NT2/D1 (cell line): ENCODE data around the gene AGAP1.
"Not testable (repeated sequence)": the region's sequence is repeated elsewhere in the genome, so short reads cannot be mapped to it uniquely, and the experiment has no call there.

ENCODE experiments used
- DNase-seq: peaks from one replicate; pipeline ENCODE4 v3.0.0-alpha.2; 2011; ENCODE audit warnings: low read depth, low spot score
- H3K27me3 ChIP-seq: 2 replicates; pipeline ENCODE4 v1.6.0; 2011; ENCODE audit warnings: mild to moderate bottlenecking; ENCODE audit not compliant: insufficient read length, insufficient read depth
- H3K36me3 ChIP-seq: 2 replicates; pipeline ENCODE4 v1.6.1; 2011; ENCODE audit warnings: mild to moderate bottlenecking, low read length, mixed read lengths; ENCODE audit not compliant: insufficient read depth, insufficient read length
- H3K4me1 ChIP-seq: 2 replicates; pipeline ENCODE4 v1.5.1; 2011; ENCODE audit not compliant: insufficient read depth, insufficient read length
- H3K4me3 ChIP-seq: 2 replicates; pipeline ENCODE4 v1.5.1; 2011; ENCODE audit warnings: low read depth; ENCODE audit not compliant: insufficient read length
- H3K9ac ChIP-seq: 2 replicates; pipeline ENCODE4 v1.6.0; 2011; ENCODE audit warnings: low read depth; ENCODE audit not compliant: insufficient read length
- H3K9me3 ChIP-seq: 2 replicates; pipeline ENCODE4 v1.5.1; 2011; ENCODE audit warnings: mild to moderate bottlenecking, low read length; ENCODE audit not compliant: insufficient read depth
- SUZ12 ChIP-seq: IDR thresholded peaks from 2 replicates; pipeline ENCODE4 v1.6.1; 2011; ENCODE audit not compliant: insufficient read length, insufficient read depth; ENCODE audit errors: extremely low read depth
- YY1 ChIP-seq: IDR thresholded peaks from 2 replicates; pipeline ENCODE4 v1.6.1; 2011; ENCODE audit not compliant: insufficient read length, insufficient read depth
- ZNF274 ChIP-seq: IDR thresholded peaks from 2 replicates; pipeline ENCODE4 v1.6.1; 2011; ENCODE audit warnings: mild to moderate bottlenecking, low read depth, low read length

AGAP1 gene

DNA sequence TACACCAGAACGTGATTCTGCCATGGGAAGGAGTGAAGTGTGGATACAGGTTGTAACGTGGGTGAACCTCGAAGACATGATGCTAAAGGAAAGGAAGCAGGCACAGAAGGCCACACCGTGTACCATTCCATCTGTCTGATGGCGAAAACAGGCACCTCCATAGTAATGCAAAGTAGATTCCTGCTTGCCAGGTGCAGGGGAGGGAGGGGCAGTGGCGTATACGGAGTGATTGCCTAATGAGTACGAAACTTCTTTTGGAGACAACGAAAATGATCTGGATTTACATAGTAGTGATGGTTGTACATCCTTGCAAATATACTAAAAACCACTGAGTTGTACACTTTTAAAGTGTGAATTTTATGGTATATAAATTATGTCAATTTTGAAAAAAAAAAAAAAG, 567.7 kb downstream of the AGAP1 start:
- no peak overlapping the region for H3K4me3 ChIP-seq
- TF ChIP-seq SUZ12: no peak
- TF ChIP-seq ZNF274: no peak
- no peak for TF ChIP-seq YY1
- DNase-seq: no peak
- H3K9me3 ChIP-seq: peaks cover 16% of the 10 kb centered on the region
- H3K27me3 ChIP-seq: no peaks in the 10 kb centered on the region
- H3K9ac ChIP-seq: no peak overlapping the region
- peaks cover 5% of the 10 kb centered on the region for H3K4me1 ChIP-seq
- H3K36me3 ChIP-seq: no peaks in the 10 kb centered on the region

DNA sequence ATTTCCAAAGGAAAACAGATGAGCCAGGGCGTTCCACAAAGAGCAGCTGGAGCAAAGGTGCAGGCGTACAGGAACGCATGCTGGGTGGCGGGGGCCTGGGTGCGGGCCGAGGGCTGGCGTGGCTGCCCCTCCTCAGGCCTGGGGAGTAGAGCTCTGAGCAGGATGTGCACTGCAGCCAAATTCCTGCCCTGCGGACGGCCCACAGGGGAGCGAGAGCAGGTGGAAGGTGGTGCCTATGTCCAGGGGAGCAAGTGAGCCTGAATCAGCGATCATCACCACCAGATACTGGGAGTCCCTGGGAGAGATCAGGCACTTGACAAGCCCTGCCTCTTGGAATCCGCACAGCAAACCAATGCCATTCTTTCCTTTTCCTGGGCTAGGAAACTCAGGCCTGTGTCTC, 568.1 kb downstream of the AGAP1 start:
- Histone ChIP-seq H3K36me3 (no peaks in the 10 kb centered on the region), H3K9ac (no peak overlapping the region), H3K27me3 (no peaks in the 10 kb centered on the region), H3K4me1 (peaks cover 5% of the 10 kb centered on the region), H3K9me3 (peaks cover 16% of the 10 kb centered on the region), H3K4me3 (no peak overlapping the region)
- DNase-seq: no peak
- TF ChIP-seq SUZ12: no peak
- no peak for TF ChIP-seq YY1
- no peak for TF ChIP-seq ZNF274

DNA sequence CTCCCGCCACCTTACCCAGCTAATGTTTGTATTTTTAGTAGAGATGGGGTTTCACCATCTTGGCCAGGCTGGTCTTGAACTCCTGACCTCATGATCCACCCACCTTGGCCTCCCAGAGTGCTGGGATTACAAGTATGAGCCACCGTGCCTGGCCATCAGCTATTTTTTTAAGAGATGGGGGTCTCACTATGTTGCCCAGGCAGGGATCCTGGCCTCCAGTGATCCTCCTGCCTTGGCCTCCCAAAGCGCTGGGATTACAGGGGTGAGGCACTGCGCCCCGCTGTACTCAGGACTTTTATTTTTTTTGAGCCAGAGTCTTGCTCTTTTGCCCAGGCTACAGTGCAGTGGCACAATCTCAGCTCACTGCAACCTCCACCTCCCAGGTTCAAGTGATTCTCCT, 569.0 kb downstream of the AGAP1 start:
- peaks cover 12% of the 10 kb centered on the region for H3K9me3 ChIP-seq
- not testable (repeated sequence) for H3K4me1 ChIP-seq, H3K9ac ChIP-seq, H3K27me3 ChIP-seq, DNase-seq, H3K4me3 ChIP-seq, H3K36me3 ChIP-seq

DNA sequence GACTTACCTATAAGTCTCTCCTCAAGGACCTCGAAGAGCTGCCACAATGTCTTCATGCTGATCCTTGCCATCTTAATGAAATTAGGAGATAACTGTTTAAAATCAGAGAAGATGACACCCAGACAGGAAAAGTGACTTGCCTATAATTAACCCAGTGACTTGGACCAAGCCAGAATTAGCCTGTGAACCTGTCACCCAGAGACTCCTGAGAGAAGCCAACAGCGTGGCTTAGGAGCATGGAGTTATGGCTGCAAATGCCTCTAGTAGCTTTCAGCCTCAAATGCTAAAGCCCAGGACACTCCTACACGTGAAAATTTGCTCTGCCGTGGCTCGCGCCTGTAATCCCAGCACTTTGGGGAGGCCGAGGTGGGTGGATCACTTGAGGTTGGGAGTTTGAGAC, 570.2 kb downstream of the AGAP1 start:
- no peak overlapping the region for H3K4me3 ChIP-seq
- no peak for DNase-seq
- H3K9ac ChIP-seq: no peak overlapping the region
- peaks cover under 1% of the 10 kb centered on the region; the same call in 1 of the 2 replicates for H3K9me3 ChIP-seq
- TF ChIP-seq SUZ12 (no peak), ZNF274 (no peak), YY1 (no peak)
- no peaks in the 10 kb centered on the region for H3K36me3 ChIP-seq
- H3K4me1 ChIP-seq: peaks cover 5% of the 10 kb centered on the region
- no peaks in the 10 kb centered on the region for H3K27me3 ChIP-seq

DNA sequence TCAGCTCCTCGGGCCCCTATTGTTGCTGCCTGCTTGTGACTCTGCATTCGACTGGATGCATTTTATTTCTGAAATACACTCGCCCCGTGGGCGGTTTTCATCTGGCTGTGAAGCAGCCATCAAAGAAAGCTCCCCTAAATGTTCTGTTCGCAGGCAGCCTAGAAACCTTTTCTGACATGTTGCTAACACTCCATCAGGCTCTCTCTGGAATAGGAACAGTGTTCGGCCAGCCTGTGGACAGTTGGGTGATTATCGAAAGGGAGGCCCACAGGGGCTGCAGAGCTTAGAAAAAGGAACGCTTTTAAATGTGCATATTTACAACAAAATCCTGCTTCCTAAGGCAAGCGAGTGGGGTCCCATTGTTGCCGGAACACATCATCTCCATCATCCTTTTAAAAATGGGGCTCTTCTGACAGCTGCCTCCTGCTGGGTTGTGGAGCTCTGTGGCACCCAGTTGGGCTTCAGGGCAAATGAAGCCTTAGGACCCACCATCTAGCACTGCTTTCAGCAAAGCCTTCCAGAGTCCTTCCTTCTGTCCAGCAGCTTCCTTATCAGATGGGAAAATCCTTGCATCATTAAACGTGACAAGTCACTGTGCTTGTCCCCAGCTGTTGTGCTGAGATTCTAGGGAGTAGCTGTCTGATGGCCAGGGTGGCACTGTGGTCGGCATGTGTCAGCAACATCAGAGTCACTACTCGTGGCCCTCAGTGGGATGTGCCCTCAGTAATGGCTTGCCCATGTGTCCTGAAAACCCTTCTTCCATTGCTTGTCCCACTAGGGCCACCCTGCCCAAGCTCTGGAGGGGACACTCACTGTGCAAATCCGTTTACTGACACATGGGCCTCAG, 571.7 kb downstream of the AGAP1 start:
- H3K9me3 ChIP-seq: no peaks in the 10 kb centered on the region

DNA sequence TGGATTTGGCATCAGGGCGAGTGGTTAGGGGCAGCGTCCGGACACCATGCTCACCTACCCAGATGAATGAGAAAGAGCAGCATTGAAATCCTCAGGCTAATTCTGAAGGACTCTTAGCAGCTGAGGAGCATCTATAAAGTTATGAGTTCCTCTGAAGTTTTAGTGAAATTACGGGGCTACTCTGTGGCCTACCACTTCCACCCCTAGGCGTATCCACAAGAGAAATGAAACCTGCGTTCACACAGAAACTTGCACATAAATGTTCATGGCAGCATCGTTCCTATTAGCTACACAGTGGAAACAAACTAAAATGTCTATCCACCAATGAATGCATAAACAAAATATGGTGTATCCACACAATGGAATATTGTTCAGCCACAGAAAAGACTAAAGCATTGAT, 576.4 kb downstream of the AGAP1 start:
- no peaks in the 10 kb centered on the region for H3K27me3 ChIP-seq
- peaks cover 3% of the 10 kb centered on the region for H3K36me3 ChIP-seq
- no peak overlapping the region for H3K9ac ChIP-seq
- TF ChIP-seq ZNF274 (no peak), YY1 (no peak), SUZ12 (no peak)
- H3K4me1 ChIP-seq: no peaks in the 10 kb centered on the region
- no peaks in the 10 kb centered on the region for H3K9me3 ChIP-seq
- DNase-seq: no peak
- no peak overlapping the region for H3K4me3 ChIP-seq

More for the DNA sequence above, 571.7 kb downstream of the AGAP1 start:
- Histone ChIP-seq H3K36me3 (peaks cover 3% of the 10 kb centered on the region), H3K9ac (no peak overlapping the region), H3K27me3 (no peaks in the 10 kb centered on the region), H3K4me1 (peaks cover 5% of the 10 kb centered on the region), H3K4me3 (no peak overlapping the region)
- DNase-seq: no peak
- TF ChIP-seq YY1 (no peak), SUZ12 (no peak), ZNF274 (no peak)

DNA sequence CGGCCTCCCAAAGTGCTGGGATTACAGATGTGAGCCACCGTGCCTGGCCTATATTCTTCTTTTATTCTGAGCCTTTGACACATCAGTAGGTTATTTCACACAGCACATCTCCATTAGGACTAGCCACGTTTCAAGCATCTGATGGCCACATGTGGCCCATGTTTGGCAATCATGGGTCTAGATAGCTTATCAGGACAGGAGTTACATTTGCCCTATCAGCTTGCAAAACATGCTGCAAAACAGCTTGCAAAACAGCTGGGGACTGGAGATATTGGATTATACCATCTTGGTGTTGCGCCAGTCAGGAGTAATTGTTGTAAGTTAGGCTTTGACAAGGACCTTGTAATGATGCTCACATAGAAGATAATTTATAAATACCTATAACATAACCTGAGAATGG, 579.4 kb downstream of the AGAP1 start:
- Histone ChIP-seq H3K27me3 (no peaks in the 10 kb centered on the region), H3K36me3 (peaks cover 3% of the 10 kb centered on the region), H3K9ac (no peak overlapping the region), H3K4me1 (peaks cover 2% of the 10 kb centered on the region), H3K4me3 (no peak overlapping the region), H3K9me3 (no peaks in the 10 kb centered on the region)
- TF ChIP-seq ZNF274 (no peak), YY1 (no peak), SUZ12 (no peak)
- DNase-seq: no peak
